Right lobe of liver (tissue), 4 donors: Measurements from ENCODE around the gene PNLDC1.

ENCODE experiments used
- POLR2A ChIP-seq: fragments of 450-650 bp; IDR thresholded peaks from one replicate; pipeline ENCODE4 v1.6.1; 2017; ENCODE audit warnings: antibody characterized with exemption, mild to moderate bottlenecking
- TF ChIP-seq, protein P1 (sequence below), 4 donors: fragments of 200-600 bp in 3 of 4; fragments of 450-650 bp in 1 of 4; IDR thresholded peaks; one replicate each; pipeline versions ENCODE4 v1.5.1 to v1.8.0; 2016 to 2022; ENCODE audit warnings: antibody characterized with exemption in 4 of 4, mild to moderate bottlenecking in 2 of 4
- donor health status: DM: no; HTN: no; CAD: no.
- donor health status: DM: no; HTN: no; CAD: no.
- donor health status: DM: no; HTN: yes; CAD: no.

GRCh38 chr6:159788276-159788675 is 11.8 kb upstream of the PNLDC1 start:
- TF ChIP-seq, protein P1, sequence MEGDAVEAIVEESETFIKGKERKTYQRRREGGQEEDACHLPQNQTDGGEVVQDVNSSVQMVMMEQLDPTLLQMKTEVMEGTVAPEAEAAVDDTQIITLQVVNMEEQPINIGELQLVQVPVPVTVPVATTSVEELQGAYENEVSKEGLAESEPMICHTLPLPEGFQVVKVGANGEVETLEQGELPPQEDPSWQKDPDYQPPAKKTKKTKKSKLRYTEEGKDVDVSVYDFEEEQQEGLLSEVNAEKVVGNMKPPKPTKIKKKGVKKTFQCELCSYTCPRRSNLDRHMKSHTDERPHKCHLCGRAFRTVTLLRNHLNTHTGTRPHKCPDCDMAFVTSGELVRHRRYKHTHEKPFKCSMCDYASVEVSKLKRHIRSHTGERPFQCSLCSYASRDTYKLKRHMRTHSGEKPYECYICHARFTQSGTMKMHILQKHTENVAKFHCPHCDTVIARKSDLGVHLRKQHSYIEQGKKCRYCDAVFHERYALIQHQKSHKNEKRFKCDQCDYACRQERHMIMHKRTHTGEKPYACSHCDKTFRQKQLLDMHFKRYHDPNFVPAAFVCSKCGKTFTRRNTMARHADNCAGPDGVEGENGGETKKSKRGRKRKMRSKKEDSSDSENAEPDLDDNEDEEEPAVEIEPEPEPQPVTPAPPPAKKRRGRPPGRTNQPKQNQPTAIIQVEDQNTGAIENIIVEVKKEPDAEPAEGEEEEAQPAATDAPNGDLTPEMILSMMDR (IDR thresholded peaks at IDR 0.05), result no peak
- no peak for TF ChIP-seq POLR2A
